Measurements from ENCODE around the gene PSIP1.
"Not testable (repeated sequence)": the region's sequence is repeated elsewhere in the genome, so short reads cannot be mapped to it uniquely, and the experiment has no call there.

Gene PSIP1

GRCh38 chr9:15430920-15431844 lies 79.6 kb downstream of the PSIP1 start:
- peak; percentile 6 for DNase-seq

GRCh38 chr9:15427702-15428101 lies 83.1 kb downstream of the PSIP1 start:
- DNase-seq = not testable (repeated sequence)

GRCh38 chr9:15426019-15426418 lies 84.8 kb downstream of the PSIP1 start:
- DNase-seq = no peak

- DNase-seq = peak; percentile 11
Measured at GRCh38 chr9:15423231-15423985, 87.4 kb downstream of the PSIP1 start.

- DNase-seq = peak; percentile 94
Measured at GRCh38 chr9:15422372-15423230, 88.2 kb downstream of the PSIP1 start, which contains the start of gene SNAPC3. SNAPC3 (plus strand) TSS chr9:15422876; CDS start chr9:15422880, 4 bp downstream.

DNA sequence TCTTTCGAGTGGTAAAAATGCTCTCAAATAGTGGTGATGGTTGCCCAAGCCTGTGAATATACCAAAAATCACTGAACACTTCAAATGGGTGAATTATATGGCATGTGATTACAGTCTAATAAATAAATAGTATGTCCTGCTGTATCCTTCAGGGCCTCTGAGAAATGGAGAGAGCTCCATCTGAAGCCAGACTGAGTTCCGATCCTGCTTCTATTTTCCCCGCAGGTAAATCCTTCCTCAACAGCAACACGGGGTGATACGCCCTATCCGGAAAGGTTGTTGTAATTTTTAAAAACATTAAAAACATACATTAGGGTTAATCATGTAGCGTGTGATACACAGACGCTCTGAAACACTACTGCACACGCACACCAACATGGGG lies 88.8 kb downstream of the PSIP1 start:
- no peak for DNase-seq

DNA sequence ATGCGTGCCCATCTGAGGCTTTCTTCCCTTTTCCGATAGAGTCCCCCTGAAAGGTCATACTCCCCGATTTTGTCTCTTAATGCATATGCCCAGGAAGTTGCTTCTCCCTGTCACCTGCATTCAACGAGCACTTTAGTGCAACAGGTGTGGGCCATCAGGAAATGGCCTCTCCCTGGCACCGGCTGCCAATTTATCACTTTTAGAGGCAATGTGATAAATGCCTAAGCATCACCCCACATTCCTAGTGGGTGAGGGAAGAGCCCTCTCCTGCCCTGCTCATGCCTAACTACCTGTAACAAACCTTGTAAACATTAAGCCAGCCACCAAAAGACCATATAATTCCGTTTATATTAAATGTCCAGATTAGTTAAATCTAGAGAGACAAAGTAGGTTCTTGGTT lies 89.2 kb downstream of the PSIP1 start:
- DNase-seq = no peak

DNA sequence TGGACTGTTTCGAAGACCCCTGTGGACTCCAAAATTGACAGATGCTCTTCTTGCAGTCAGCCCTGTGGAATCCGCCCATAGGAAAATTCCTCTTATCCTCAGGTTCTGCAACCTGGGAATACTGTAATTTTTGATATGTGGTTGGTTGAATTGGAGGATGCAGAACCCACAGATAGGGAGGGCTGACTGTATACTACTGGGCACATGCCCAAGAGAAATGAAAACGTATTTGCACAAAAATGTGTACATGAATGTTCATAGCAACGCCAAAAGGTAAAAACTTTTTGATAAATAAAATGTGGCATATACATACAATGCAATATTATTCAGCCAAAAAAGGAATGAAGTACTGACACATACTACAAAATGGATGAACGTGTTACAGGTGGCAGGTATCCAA lies 90.0 kb downstream of the PSIP1 start:
- DNase-seq = no peak

- DNase-seq = no peak
Measured at GRCh38 chr9:15417626-15418025, 93.1 kb downstream of the PSIP1 start.

DNA sequence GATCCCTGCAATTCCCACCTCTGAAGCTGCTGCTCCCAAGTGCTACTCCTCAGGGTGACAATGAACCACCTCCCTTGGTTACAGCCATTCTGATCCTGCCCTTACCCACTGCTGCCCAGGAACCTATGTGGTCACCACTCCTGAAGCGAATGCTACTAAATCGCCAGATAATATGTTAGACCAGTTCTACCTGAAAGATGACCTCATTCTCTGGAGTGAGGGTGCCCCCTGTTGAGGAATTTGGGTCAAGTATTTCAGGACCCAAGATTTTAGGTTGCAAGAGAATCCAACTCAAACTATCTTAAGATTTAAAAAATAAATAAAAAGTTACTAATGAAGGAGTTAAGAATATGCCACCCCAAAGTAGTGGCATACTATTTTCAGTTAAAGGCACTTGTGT lies 93.9 kb downstream of the PSIP1 start:
- peak; percentile 62 for DNase-seq

Measured in CD4-positive, alpha-beta T cell treated with Interleukin-6 for 4 hours (primary cell).